GM21619 (cell line): ENCODE results near the gene HYCC1.

Experiments
- ATAC-seq: cut with Tn5 transposase; IDR thresholded peaks from one replicate; pipeline ENCODE4 v1.9.1; 2021; ENCODE audit not compliant: unreplicated experiment

HYCC1 gene

DNA sequence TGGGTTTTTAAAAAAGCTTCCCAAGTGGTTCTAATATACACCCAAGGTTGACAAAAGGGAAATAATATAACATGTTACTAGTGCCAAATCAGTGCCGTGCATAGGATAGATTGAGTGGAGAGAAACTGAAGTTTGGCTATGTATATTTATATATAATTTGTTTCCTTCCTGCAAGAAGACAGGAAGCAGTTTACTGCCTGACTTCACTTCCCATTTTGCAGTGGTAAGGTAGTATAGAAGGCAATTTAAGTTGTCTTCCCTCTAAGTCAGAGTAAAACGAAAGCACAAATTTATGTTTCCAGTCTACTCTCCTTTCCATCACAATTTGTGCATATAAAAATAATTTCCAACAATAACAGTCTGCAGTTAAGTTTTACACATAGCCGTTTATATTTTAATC is 3.4 kb upstream of the HYCC1 start:
- ATAC-seq = no peak

GRCh38 chr7:23016345-23017253 is 2.7 kb upstream of the HYCC1 start:
- no peak for ATAC-seq

DNA sequence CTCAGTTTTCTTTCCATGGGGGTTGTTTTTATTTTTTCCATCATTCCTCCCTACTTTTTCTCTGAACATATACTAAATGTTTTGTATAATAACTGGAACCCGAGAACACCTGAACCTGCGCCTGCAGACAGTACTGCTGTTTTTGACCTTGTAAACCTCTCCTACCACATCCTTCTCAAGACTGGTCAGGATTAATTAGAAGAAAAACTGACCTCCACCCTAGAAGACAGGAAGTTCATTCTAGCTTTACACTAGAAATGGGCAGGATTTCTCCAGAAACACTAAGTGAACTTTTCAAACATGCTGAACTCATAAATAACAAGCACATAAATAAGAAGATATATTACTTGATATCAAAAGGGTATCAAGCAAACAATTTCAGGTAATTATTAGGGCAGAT is 751 bp upstream of the HYCC1 start:
- ATAC-seq = no peak

DNA sequence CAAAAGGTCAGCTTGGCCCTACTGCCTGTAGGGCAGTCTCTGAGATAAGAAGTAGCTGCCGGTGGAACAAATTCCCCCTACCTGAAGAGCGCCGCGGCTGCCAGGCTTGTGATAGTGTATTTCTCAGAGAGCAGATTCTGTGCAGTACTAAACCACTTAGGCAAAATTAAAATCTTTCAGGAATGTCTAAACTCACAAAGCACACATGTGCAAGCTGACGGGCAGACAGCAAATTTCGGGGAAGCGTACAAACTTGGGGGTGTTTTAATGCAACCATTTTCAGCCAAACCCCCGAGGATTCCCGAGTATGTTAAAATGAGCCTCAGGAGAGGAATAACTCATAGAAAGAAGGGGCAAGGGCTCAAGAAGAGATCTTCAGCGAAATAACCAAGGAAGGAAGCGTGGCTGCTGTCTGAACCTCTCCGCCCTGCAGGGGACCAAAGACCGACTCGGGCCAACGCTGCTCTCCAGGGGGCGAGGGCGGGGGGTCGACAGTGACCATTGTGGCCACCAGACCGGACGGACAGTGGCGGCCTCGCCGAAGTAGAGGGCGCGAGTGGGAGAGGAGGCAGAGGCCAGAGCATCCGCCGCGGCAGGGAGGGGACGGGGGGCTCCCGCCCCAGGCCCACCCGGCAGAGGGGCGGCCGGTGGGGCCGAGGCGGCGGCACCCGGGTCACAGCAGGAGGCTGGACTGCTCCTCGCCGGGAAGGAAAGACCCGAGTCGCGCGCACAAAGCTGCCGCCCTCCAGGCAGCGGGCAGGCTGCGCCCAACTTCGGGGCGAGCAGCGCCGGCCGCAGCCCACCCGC is 819 bp downstream of the HYCC1 start:
- peak; percentile 4 for ATAC-seq

DNA sequence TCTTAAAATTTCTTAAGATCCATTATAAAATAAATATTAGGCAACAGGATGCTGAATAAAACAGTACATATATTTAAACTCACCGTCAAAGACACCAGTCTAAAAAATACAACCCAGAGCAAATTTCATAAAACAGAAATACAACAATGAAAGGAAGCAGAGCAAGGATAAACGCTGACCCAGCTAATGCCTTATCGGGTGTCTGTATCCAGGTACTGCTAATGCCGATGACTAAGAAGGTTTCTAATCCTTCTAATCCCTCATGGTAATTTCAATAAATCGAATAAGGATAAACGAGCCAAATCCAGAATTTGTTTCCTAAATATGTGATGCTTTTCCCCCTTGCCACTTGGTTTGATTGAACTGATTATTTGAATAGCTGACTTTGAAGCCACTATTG is 1.7 kb downstream of the HYCC1 start:
- no peak for ATAC-seq

DNA sequence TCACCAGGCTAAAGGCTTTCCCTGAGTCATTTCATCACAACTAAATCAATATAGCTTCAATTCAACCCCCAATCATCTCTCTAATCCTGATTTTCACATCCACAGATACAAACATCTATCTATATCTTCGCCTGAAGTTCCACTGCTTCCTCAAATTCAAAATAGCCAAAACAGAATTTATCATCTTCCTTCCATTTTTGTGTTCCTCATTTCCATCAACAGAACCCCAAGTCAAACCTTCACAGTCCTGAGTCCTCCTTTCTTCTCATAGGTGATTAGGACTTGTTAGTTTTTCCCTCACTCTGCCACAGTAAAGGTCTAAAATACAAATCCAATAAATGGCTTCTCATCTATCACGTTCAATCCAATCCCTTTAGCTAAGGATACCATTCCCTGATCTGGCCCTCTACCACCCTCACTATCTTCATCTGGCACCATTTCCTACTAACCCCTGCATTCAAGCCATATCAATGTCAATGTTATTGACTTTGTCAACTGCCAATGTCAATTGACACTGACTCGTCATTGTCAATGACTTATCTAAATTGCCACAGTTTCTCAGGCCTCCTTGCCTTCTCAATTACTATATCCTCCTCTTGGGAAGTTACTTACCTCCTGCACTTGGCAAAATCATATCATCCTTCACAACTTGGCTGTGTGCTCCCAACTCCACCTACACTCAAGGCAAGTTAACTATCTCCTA is 2.6 kb downstream of the HYCC1 start:
- no peak for ATAC-seq

DNA sequence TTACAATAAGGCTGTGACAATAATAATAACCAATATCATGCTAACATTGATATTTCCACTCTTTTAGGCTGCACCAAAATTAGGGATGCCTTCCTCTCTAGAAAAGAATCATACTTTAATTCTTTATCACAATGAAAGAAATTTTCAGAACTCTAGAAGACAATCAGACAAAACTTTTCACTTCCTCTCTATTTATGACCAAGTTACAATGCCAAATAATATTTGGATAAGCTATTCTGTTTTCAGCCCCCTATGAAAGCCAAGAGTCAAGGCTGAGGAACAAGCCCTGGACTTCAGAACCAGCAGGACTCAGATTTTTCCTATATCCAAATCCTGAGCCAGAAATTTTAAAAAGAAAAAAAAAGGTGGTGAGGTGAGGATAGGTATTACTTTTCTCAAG is 4.6 kb downstream of the HYCC1 start:
- no peak for ATAC-seq

DNA sequence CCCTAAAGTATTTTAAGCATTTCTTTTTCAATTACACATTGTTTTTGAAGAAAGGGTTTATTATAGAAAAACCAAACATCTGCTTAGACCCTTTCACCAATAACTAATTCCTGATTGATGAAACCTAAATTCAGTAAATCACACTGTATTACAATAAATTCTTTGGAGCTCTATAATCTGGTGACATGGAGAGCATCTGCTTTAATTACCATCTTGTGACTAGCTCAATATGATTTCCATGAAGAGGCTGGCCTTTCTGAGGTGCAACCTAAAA is 9.7 kb downstream of the HYCC1 start:
- no peak for ATAC-seq

DNA sequence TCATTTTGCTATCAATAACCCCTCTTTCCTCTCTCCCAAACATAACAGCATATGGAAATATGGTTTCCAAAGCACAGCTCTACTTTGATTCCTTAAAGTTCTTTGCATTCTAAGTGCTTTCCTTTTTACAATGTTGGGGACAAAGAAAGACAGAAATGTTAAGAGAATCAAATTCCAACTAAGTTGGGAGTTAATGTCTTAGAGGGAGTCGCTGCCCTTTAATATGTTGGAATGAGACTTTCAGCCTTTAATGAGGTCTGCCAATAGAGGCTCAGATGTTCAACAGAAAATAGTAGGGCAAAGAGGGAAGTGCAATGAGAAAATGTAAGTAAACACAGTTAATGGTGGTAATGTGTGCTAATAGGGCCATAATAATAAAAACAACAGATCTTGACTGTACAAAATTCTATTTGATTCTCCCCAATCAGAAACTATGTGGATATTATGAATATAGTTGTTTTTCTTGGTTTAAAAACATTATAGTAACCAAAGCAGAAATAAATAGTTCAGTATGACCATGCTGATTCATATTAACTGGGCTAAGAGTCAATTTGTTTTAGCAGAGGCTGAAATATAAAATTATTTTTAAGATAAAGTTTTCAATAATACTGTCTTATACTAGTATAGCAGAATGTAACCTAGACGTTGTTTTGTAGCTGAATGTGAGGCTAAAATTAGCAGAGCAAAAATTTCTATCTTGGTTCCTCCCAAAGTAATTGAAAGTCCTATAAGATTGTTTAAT is 10.3 kb downstream of the HYCC1 start:
- ATAC-seq = no peak

GRCh38 chr7:23002698-23003097 is 11.2 kb downstream of the HYCC1 start:
- ATAC-seq = no peak

DNA sequence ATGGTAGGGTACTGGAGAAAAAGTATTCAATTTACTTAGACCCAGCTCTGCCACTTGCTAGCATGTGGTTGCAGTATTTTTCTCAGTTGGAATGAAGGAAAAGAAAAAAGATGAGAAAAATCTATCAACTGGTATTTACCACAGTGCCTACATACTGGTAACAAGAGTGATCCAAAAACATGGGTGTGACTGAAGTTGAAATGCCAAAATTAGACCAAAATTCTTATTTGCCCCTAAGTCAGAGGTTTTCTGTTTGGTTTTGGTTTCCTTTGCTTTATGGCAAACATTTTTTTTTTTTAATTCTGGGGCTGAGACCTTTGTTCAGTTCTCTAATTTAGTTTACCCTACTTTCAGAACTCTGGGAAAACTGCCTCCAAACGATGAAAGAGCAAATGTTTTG is 12.3 kb downstream of the HYCC1 start:
- no peak for ATAC-seq

DNA sequence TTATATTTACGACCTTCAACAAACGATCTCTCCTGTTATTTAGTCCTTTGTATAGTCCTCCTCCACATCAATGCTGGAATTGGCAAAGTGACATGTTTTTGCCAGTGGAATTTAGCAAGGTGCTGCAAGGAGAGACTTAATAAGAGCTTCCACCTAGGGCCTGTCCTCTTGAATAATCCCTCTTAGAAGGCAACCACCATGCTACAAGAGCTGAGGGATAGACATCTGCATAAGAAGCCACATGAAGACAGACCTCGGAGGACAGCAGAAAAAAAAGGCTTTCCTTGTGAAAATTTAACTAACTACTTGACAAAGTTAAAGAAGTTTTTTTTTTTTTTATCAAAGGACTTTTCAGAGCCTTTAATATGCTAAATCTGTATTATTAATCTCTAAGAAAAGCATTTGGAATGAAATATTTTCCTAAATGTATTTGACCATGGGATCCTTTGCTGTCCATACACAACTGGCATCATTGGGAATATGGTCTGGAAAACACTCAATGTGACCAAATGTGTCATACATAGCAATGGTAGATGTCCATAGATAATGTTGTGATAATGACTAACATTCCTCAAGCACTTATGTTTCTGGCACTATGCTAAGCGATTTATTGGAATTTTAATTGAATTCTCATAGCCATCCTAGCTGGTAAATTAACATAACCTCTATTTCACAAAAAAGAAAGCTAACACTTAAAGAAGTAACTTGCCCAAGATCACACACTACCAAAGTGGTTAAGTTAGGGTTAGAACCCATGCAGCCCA is 13.2 kb downstream of the HYCC1 start:
- ATAC-seq = no peak

GRCh38 chr7:22998519-22998896 is 15.4 kb downstream of the HYCC1 start:
- no peak for ATAC-seq

- ATAC-seq = no peak
Measured at GRCh38 chr7:22997871-22998518, 15.9 kb downstream of the HYCC1 start.

DNA sequence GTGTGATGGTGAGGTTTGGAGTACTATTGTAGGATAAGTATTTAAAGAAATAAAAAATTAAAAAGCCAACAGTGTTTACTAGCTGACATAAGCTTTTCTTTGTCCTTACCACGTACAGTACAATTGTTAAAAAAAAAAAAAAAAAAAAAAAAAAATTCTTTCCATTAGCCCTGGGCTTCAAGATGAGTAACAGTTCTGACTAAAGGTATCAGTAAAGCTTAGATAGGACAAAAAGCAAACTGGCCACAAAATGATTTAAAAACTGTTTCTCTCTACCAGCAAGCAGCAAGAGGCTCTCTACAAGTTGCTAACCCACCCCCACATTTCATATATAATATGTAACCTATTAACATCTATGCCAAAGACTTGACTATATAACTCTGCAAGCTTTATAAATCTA is 17.5 kb downstream of the HYCC1 start:
- ATAC-seq = no peak

- no peak for ATAC-seq
Measured at GRCh38 chr7:22995011-22995410, 18.9 kb downstream of the HYCC1 start.

- ATAC-seq = peak; percentile 85
Measured at GRCh38 chr7:22992874-22993840, 20.8 kb downstream of the HYCC1 start.

DNA sequence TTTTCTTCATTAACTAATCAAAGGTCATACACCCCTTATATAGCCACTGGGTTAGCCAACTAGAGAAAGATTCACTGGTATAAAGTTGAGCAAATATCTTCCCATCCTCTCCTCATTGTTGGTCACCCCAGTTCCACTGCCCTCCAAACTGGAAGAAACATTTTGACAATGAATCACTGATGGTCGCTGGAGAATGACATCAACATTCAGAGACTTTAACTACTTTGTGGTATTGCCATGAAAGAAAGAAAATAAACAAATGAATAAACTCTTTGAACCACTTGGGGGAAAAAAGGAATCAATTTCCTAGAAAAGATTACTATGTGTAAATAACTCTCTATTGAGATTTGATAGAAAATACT is 23.4 kb downstream of the HYCC1 start:
- no peak for ATAC-seq
